Eye (tissue), 1 donor: ENCODE results near the gene GALNT17.
A peak's percentile ranks its signal among the peaks of the same experiment; 100 is the strongest.
"Not testable (repeated sequence)": the region's sequence is repeated elsewhere in the genome, so short reads cannot be mapped to it uniquely, and the experiment has no call there.

Experiments
- DNase-seq: peaks from one replicate; pipeline ENCODE4 v3.0.0-alpha.2; 2015

Gene GALNT17

DNA sequence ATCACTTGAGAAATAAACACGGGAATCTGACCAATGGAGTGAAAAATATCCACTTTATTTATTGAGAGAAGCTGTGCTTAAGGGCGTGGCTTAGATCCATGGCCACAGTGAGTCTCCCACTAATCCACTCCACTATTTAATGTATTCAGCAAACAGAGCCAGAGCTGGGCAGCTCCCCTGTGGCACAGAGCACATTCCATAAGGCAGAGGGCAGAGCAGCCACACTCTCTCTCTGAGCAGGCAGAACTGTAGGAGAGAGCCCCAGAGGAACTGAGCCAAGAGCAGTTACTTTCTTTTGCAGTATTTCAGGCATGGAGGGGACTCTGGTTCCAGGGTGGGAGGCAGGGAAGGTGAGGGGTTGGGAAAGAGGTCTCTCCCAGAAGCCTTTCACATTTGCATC is 106.0 kb downstream of the GALNT17 start:
- peak; percentile 62 for DNase-seq

DNA sequence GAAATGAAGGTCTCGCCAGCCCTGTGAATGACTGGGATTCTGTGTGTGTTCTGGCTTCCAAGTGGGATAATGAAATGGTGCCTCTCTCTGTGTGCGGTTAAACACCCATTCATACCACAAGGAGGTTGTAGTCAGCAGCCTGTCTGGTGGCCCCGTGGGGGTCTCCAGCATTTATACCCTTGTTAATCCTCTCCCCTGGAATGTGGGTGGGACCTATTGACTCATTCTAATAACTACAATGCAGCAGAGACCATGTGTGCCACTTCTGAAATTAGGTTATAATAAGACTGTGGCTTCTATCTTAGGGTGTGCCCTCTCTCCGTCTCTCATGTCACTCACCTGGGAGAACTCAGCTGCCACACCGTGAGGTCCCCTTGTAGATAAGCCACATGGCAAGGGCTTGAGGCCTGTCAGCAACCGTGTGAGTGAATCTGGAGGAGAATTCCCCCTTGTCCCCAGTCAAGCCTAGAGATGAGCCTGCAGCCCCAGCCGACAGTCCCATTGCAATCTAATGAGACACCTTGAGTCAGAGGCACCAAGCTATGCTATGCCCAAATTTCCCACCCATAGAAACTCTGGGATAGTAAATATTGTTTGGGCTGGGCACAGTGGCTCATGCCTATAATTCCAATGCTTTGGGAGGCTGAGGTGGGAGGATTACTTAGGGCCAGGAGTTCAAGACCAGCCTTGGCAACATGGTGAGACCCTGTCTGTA is 106.8 kb downstream of the GALNT17 start:
- DNase-seq = peak; percentile 42

DNA sequence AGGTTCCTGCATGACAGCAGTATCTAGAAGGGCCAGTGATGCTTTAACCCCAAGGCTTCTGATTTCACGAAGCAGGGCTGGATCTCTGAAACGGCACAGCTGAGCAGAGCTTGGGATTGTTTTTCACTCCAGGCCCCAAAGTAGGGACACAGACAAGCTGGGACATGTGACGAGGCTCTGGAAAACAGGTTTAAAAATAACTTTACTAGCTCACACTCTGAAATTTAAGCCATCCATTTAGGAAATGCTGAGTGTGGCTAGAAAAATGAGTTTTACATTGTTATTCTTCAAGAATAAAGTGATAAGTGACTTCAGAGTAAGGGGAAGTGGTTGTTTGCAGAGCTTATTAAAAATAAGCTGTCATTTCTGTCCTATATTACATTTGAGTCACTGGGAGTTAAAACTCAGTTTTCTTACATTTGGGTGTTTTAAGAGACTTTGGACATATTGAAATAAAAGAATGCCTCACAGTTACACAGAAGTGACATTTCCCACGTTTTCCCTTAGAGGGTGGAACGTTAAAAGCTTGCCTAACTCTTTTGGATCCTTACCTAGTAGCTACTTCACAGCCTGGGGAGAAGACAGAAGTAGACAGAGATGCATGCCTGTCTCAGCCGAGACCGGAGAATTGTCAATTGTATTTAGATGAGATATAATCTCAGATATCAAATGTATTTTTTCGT is 107.8 kb downstream of the GALNT17 start:
- peak; percentile 23 for DNase-seq

DNA sequence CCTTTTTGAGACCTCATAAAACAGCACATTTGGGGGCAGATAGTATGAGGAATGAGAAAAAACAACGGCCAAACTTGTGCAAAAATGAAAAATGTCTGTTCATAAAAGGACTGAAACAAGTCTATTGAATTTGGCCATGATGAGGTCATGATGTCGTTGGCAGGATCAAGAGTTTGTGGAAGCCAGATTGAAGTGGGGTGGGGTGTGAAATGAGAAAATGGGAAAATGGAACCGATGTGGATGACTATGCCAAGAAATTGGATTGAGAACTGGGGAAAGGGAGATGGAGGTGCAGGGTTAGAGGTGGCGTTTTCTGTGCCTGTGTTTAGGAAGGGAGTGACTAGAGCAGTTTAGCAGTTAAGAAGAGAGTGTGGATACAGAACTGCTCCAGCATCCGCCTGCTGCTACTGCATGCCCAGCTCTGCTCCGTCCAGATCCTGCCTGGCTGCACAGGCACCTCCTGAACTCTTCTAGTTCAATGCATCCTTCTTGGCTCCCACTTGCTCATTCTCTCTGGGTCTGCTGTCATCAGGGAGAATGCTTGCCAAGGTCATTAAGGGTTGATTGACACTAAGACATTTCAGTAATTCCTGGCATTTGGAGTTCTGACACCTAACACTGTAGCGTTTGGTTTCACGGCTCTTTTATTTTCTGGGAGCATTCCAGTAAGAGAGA is 111.9 kb downstream of the GALNT17 start:
- peak; percentile 33 for DNase-seq

DNA sequence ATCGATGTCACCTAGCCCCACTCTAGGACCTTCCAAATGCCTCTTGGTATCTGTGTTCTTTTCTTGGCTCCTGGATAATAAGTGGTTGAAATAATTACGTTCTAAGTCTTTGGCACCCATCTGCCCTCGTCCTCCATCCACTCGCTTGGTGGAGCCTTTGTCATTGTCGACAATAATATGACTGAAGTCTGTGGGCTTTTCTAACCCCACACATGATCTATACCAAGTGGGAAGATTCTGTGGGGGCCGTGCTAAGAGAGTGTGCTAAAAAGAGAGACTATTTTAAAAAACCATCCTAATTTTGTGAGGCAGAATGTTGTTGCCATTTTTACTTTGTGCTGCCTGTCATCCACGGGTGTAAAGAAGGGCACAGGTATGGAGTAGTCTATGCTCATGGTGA is 113.1 kb downstream of the GALNT17 start:
- DNase-seq = no peak

DNA sequence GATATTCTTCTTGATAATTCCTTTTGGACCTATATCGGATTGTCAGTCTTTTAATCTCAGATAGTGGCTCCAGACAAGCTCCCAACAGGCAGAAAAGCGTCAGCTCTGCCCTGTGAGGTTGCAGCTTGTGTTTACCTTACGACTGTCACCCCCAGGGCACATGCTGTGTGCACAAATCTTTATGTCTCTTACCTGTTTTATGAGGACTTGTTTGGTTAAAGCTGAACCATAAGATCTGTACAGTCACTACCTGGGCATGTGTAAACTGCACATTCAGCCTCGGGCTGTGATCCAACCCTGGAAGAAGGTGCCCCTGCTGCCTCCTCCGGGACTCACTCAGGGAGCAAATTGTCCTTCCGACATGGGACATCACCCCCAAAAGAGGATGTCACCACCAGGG is 119.8 kb downstream of the GALNT17 start:
- no peak for DNase-seq

DNA sequence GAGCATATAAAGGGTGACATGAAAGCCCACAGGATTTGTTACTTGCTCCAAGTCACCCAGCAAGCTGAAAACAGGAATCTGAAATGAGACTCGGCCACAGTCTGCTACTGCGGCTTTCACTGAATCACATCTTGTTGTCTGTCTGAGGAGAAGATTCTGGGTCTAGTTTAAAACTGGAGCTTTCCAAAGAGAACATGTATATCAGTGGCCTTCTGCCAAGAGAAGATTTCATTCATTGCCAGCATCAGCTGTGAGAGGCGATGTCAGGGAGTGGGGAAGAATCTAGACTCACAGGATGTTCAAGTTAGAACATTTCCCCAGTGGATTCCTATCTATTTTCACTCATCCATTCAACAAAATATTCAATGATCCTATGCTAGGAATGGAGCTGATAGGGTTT is 122.8 kb downstream of the GALNT17 start:
- no peak for DNase-seq

DNA sequence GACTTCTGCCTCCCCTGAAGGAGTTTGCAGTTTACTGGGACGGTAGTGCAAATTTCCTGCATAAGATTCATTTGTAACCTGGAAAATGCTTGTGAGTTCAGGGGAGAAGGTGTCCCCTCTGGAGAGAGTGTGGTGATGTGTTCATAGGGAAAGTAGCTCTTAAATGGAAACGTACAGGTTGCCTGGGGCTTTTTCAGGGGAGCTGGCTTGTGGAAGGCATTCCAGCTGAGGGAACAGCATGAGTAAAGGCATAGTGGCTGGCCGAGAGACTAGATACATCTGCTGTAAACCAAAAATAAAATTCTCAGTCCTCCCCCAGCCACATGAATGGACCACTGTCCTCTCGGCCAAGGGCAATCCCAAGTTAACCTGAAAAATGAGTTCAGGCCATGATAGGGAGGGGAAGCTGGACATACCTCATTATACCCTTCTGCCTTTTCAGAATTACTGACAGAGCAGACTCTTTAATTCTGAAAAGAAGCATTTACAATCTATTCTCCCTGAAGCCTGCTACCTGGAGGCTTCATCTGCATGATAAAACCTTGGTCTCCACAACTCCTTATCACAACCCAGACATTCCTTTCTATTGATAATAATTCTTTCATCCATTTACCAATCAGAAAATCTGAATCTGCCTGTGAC is 123.7 kb downstream of the GALNT17 start:
- DNase-seq = no peak

DNA sequence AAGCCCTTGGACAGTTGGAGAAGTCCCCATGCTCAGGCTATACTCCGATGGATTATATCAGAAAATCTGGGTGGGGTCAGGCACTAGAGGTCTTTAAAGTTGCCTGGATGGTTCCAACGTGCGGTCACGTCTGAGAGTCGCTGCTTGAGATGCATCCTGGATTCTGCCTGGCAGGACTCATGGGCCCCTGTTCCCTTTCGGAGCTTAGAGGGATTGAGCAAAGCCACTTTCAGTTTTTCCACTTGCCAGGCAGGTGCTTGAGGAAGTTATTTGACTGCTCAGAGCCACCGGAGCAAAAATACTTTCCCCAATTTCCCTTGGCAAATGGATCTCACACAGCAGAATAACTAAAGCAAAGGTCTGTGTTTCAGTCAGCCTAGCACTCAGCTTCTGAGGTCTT is 129.1 kb downstream of the GALNT17 start:
- DNase-seq = no peak

DNA sequence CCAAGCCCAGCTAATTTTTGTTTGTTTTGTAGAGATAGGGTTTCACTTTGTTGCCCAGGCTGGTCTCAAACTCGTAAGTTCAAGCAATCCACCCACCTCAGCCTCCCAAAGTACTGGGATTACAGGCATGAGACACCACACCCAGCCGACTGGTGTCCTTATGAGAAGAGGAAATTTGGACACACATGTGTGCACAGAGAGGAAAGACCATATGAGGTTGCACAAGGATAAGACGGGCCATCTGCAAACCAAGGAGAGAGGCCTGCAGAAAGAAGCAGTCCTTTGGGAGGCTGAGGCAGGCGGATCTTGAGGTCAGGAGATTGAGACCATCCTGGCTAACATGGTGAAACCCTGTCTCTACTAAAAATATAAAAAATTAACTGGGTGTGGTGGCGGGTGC is 130.9 kb downstream of the GALNT17 start:
- DNase-seq = not testable (repeated sequence)

DNA sequence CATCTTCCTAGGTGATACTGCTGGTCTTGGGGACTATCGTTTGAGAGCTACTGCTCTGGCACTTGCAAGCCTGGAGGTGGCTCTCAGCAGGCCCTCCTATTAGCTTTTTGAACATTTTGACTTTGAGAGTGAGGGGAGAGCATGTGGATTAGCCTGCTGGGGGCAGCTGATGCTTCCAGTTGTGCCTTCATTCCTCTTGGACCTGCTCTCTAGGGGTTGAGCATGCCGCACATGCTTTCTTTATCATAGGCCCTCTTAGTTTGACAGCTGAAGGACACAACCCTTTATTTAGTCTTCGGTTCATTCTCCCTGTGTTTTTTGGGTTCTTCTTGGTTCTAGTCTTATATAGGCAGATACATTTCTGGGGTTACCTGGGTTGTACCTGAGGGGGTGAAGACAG is 132.1 kb downstream of the GALNT17 start:
- DNase-seq = no peak

DNA sequence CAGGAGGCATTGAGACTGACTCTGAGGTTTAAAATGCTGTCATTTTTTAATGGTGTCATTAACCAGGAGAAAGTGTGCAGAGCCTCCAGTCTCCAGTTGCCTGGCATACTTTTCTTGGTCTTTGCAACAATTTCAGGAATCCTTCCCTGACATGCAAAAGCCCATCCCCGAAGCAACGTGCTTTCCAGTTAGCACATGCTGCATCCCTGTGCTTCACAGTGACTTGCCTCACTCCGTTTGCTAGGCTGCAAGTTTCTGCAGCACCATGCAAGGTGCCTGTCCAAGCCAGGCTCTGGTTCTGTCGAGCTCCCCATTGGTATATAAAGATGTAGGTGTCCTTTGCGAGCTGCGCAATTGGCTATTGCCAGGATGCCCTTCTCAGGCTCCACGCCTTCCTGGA is 135.0 kb downstream of the GALNT17 start:
- no peak for DNase-seq

DNA sequence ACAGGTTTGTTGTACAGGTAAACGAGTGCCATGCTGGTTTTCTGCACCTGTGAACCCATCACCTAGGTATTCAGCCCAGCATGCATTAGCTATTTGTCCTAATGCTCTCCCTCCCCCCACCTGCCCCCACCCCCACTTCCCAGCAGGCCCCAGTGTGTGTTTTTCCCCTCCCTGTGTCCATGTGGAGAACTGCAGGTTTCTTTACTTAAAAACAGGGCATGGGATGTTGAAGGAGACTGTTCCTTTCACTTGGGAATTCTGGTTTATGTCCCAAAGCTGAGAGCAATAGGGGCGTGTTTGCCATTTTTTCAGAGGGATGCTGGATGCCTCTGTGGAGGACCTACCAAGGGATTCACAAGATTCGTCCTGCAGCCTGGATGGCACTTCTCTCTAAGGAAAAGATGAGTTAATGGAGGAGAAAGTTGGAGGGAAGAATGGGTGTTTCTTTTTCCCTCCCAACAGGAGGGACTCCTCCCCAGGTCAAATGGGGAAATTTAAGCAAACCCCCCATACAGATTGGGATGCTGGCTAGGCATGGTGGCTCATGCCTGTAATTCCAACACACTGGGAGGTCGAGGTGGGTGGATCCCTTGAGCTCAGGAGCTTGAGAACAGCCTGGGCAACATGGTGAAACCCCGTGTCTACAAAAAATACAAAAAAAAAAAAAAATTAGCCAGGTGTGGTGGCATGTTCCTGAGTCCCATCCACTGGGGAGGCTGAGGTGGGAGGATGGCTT is 136.0 kb downstream of the GALNT17 start:
- no peak for DNase-seq

DNA sequence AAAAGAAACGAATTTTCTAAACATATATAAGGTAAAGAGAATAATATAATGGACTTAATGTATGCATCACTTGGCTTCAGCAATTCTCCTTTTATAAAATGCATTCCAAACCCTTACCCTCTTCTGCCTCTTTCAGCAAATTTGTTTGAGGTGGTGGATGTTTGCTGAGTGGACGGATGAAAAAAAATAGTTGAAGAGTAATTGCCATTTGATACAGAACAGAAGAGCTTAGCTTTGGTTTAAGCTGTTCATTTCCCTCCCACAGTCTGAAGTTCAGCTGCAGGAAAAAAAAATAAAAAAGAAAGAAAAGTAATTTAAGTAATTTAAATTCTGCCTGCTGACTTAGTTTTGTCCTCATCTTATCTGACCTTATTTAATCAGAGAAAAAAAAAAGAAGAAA is 138.6 kb downstream of the GALNT17 start:
- DNase-seq = no peak

DNA sequence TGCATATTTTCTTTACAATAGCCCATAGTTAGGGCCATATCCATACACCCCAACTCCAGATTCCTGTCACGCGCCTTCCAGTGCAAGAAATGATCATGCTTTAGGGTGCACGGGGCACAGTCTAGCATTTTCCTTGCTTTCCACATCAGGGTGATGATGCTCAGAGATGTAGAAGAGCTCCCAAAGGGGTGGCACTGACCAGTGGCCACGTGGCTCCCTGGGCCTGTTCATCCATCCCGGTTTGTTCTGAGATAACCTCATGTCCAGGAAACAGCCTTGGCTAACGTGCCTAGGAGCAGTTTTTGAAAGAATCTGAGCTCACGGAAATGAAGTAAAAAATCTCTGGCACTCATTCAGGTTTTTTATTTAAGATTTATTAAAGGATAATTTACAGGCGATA is 139.3 kb downstream of the GALNT17 start:
- no peak for DNase-seq

DNA sequence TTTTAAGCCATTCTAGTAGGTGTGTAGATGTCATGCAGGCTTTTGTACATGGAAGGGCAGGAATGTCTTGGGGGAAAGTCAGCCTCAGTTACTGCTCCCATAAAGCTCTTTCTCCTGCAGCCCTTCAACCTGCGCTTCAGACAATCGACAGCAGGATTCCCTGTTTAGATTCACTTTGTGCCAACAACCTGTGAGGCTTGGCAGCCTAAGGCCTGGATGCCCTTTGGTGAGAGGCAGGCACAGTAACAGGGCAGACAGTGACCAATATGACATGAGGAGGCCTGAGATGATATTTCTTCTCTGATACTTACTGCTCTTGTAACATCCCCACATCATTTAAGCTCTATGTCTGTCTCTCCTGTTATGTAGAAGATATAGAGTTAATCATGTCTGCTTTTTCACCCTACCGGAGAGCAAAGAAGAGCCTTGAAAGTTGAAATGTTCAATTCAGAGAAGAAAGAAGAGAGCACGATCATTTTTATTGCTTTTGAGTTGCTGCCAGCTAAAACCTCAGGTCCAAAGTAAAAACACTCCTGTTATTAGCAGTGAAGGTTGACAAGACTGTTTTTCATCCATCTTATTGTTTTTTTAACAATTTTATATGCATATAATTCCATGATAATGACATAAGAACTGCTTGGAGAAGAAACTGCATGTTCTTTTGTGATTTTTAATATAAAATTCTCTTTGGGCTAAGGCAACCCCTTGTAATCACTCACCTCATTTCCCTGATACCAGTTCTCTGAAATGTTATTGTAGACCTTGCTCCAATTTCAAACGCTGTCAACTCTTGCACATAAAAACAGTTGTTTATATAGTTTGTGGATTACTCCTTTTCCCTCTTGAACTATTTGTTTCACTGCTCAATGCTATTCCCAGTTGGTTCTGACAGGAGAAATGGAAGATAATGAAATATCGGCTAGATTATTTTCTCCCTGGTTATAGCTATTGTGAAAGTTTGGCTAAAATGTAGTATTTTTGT is 140.9 kb downstream of the GALNT17 start:
- DNase-seq = no peak

DNA sequence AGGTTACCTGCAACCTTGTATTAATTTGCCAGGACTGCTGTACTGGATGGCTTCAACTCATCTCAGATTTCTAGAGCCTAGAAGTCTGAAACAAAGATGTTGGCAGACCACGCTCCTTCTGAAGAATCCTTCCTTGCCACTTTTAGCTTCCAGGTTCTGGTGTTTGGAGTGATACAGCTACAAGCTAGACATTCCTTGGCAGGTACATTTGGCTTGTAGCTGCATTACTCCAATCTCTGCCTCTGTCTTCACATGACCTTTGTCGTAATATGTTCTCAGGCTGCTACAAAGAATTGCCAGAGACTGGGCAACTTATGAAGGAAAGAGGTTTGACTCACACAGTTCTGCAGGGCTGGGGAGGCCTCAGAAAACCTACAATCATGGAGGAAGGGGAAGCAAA is 146.3 kb downstream of the GALNT17 start:
- DNase-seq = no peak

DNA sequence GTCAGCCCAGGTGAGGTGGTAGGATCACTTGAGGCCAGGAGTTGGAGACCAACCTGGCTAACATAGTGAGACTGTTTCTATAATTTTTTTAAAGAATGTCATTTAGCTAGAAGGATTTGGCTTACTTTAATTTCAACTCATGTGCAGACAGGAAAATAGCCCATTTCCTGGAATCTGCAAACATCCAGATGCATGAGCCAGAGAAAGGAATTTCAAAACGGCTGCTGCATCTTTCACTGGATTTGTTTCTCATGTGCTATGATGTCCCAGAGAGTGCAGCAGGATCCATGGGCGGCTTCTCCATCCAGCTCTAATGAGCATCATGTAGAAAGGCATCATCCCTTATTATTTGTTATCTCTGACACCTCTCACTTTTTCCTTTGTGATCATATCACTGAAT is 149.3 kb downstream of the GALNT17 start:
- no peak for DNase-seq

DNA sequence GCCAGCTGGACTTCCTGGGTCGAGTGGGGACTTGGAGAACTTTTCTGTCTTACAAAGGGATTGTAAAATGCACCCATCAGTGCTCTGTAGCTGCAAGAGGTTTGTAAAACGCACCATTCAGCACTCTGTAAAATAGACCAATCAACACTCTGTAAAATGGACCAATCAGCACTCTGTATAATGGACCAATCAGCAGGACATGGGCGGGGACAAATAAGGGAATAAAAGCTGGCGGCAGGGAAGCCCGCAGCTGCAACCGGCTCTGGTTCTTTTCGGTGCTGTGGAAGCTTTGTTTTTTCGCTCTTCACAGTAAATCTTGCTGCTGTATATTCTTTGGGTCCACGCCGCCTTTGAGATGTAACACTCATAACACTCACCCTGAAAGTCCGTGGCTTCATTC is 151.9 kb downstream of the GALNT17 start:
- DNase-seq = no peak

DNA sequence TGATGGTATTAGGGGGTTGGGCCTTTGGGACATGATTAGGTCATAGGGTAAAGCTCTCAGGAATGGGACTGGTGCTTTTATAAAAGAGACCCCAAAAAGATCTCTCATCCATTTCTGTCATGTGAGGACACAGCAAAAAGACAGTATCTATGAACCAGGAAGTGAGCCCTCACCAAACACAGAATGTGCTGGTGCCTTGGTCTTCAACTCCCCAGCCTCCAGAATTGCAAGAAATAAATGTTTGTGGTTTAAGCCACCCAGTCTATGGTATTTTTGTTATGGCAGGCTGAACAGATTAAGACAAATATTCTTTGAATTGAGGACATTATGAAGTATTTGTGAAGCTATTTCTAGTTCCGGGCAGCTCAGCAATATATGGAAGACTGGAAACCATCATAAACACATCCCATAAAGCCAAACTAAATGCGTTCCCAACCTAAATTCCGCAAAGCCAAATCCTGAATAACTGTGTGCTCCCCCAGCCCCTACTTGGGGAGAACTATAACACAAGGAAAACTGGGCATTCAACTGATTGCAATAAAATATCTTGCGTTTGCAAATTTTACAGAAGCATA is 153.7 kb downstream of the GALNT17 start:
- DNase-seq = no peak

DNA sequence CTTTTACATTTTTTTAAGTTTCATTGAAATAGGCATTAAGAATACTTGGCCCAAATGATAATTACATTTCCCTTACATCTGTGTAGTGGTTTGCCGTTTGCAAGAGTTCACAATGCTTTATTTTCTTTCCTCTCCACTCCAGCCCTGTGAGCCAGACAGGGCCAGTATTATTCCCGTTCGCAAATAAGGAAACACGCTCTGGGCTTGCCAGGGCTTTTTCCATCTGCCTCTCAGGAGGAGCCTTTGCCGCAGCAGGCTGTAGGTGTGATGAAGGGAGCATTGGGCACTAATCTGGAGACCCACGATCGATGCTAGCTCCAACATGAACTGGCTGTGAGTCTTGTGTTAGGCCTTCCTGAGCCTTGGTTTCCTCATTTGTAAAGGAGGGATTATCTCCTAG is 154.4 kb downstream of the GALNT17 start:
- DNase-seq = no peak
